GM18873 (cell line): Measurements from ENCODE around the gene NFE2.

Experiments
- ATAC-seq: cut with Tn5 transposase; IDR thresholded peaks from one replicate; pipeline ENCODE4 v1.9.1; 2021; ENCODE audit warnings: mild to moderate bottlenecking, moderate library complexity, moderate number of reproducible peaks; ENCODE audit not compliant: unreplicated experiment, low FRiP score

The NFE2 gene

GRCh38 chr12:54311051-54311450, 10.2 kb upstream of the NFE2 start:
- ATAC-seq, result no peak

DNA sequence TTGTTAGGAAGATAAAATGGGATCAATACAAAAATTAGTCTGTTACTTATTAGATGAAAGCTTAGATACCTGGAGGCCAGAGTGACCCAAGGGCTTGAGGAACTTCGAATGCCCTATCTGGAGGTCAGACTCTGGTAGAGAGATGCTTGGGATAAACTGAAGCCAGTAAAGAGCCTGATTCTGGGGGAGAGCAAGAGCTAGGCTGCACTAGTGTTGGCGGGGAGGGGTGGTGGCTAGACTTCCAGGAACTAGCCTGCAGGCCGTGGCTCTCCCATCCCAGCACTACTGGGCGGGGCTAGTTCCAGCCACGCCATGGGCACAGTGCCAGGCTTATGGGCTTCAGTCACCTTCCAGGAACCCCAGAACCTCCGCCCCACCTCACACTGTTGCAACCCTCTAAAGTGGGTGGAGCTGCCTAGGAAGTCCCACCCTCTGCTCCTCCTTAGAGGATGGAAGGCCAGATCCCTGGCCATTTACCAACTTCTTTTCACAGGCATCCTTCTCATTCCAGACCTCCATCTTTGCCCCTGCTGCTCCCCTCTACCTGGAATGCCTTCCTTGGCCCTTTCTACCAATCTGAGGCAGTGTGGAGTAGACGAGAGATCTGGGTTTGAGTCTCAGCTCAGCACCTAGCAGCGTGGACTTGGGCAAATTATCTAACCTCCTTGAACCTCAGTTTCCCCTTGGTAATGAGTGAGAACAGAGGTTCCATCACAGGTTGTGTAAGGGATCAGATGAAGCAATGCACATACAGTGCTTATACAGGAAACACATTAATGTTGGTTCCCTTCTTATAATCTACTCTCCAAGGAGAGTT, 6.3 kb upstream of the NFE2 start:
- no peak for ATAC-seq

DNA sequence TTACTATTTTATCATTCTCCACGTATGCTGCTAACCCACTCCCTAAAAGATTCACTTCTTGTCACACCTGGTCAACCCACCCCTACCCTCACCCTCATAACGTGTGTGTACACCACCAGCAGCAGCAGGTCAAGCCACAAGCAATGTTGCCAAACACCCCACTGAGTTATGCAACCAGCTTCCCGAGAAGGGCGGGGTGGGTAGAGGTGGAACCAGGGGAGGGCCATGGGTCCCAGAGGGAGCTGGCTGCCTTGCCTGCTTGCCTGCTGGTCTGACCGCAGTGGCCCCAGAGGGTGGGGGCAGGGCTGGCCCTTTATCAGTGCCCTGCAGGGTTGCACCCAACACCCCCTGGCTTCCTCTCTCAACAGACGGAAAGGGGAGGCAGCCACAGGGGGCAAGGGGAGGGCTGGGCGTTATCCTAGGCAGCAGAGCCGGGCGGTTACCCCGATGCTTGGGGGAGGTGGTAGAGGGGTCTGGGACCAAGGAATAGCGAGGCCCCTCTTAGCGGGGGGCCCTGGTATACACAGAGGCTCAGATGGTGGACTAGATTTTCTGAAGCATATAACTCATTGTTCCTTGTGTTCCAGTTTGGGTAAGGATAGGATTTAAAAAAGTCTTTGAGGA, 3.5 kb upstream of the NFE2 start:
- no peak for ATAC-seq

DNA sequence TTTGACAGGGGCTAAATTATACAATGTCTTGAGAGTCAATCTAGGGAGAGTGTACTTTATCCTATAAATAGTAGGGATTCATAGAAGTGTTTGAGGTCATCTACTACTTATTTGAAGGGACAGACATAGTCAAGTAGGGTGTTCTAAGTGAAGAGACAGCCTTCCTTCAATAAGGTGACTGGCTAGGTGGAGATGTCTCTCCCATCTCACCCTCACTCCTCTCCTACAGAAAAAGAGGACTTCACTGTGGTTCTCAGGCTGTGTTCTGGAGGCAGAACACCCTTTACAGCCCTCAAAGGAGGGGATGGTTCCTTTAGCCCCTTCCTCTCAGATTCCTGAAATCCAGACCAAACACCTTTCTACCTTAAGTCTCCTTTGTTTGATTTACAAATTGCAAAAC, 2.8 kb upstream of the NFE2 start:
- ATAC-seq, result no peak

GRCh38 chr12:54301428-54302048, 723 bp upstream of the NFE2 start:
- ATAC-seq, result no peak

DNA sequence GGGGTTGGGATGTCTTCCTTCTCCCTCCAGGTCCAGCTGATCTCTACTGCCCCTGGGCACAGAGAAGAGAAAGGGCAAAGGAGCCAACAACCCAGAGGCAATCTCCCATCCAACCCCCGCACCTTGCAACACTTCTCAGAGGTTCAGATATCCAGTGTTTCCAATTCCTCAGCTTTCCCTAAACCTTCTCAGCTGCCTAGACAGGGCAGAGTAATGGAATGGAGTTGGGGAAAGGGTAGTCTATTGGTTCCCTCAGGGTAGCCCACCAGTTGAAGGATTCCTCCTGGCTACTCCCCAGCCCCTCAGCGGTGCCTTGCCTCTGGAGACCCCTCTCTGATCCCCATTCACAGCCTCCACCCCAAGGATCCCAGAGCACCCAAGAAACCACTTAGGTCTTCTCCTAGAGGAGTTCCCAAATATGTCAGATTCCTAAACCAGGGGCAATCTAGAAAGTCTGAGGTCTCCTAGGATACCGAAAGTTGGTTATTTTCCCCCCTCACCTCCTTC, 537 bp downstream of the NFE2 start:
- no peak for ATAC-seq

- ATAC-seq, result no peak
These were observed 1.1 kb downstream of the NFE2 start for GRCh38 chr12:54299515-54300224.

DNA sequence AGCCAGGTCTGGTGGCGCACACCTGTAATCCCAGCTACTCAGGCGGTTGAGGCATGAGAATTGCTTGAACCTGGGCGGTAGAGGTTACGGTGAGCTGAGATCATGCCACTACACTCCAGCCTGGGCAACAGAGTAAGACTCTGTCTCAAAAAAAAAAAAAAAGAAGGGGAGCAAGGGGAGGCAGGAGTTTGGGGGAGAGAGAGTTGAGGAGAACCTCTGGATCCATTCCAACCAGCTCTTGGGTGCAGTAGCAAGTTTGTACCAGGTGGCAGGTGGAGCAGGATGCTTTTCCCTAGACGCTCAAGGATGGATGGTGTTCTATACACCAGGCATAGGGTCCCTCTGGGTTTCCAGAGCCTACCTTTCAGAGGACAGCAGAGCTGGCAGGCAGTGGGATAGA, 1.9 kb downstream of the NFE2 start:
- no peak for ATAC-seq

GRCh38 chr12:54296393-54297099, 4.3 kb downstream of the NFE2 start:
- ATAC-seq, result no peak

DNA sequence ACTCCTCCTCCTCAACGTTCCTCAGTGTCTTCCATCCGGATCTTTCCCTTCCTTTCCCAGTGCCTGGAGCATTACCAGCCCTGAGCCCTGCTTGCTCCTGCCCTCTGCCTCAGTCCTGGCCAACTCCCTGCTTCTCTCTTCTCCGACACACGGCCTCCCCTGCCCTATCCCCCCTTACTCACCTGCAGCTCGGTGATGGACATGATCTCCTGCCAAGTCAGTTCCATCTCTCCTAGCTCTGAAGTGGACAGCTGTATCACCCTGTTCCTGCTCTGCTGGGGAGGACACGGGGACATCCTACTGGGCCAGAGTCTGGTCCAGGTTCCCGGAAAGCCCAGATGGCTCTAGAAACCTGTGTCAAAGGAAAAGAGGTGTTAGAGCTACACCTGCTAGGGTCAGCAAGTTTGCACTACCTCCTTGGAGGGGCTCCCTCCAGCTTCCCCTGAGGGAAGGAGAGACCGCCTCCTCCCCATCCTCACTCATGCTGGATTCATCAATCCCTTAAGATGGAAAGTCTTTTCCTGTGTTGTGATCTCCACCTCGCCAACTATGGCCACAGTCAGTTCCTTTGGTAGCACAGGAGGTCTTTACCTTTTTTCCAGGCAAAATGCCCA, 5.8 kb downstream of the NFE2 start:
- ATAC-seq, result no peak

GRCh38 chr12:54294152-54294952, 6.5 kb downstream of the NFE2 start:
- no peak for ATAC-seq

GRCh38 chr12:54292931-54293241, 7.9 kb downstream of the NFE2 start:
- no peak for ATAC-seq

DNA sequence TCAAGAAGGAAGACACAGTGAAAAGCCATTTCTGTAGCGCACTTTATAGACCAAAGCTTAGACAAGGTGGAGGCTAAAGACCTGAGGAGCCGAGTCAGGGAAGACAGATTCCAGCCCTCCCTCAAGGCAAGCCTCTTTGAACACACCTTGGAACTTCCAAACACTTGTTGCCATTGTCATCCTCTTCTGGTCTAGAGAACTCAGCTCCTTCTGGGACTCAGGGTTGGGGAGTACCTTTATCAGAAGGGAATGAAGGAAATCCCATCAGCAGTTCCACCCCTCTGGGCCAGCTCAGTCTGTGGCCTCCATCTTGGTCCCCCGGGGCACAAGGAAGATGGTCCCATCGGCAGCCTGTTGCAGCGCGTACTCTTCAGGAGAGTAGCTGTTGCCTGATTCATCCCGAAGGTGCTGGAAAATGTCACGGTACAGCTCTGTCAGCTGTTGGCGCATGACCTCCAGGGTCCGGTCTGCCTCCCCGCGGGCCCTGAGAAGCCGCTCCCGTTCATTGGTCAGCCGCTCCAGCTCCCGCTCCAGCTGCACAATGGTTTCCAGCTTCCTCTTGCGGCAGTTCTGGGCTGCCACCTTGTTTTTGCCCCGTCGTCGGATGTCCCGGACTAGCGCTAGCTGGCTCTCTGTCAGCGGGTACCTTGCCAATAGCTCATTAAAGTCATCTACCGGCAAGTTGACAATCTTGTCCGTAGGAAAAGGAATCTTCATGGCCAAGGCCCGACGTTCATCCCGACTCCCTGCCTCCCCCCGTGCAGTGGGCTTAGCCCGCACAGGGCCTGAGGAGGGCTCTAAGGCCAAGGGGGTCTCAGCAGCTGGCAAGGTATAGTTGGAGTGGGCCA, 8.5 kb downstream of the NFE2 start:
- no peak for ATAC-seq

DNA sequence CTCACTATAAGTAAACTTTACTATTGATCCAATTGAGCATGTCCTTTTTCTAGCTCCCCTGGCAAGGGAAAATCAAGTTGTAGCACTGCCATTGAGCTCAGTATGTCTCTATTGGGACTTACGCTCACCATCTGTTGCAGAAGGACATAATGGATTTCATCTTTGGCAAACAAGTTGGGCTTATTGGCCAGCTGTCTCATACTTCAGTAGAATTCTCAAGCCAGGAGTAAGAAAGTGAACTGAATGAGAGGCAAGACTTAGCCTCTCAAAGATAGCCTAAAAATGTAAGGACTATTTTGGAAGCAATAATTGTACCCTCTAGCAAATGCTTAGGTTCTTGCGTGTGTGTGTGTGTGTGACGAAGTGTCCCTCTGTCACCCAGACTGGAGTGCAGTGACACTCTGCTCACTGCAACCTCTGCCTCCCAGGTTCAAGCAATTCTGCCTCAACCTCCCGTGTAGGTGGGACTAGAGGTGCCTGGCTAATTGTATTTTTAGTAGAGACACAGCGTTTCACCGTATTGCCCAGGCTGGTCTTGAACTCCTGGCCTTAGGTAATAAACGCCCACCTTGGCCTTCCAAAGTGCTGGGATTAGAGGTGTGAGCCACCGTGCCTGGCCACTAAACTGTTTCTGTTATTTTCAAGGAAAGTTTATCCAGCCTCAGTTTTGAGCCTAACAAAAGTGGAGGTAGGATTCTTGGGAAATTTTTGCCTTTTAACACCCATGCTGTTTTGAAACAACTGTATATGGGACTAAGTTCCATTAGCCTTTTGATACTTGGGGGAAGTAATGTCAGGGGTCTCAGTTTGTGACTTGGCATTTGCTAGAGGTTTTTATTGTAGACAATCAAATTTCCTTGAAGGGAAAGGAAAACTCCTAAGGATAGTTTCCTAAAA, 13.3 kb downstream of the NFE2 start:
- ATAC-seq, result no peak

DNA sequence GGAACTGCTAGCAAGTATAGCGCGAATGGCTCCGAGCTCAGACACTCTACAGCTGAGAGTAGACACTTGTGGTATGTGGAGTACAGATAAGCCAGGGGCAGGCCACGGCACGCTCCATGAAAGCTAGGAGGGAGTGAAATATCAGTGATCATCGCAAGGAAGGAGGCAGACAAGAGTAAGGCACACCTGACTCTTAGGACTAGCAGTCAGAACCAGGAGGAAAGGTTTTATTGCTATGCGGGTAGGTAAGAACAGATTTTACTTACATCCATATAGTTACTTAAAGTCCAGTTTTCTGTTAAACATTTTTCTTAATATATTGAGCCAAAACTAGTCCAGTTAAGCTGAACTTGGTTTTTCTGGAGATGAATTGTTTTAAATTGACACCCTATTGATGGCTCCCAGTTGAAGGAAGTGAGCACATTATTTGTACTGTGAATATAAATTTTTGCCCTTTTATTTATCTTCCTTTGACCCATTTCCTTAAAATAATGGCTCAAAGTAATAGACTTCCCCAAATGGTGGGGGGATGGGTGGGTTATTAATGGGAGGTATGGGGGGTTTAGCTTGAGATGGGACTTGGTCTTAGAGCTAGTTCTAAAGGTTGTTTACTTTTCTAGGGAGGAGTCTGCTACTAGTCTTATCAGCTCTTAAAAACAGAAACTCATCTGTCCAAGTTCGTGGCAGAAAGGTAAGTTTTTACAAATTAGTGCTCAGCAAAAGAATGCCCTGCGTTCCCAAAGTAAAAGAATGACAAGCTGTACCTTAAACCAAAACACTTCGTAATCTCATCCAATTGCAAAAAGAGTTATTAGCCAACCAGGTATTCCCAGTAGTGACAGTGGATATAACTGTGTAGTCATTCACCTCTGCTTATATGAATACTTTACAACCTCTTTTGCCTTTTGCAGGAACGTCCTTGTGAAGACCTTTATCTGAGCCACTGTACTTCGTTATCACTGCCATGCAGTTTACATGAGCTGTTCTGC, 14.5 kb downstream of the NFE2 start:
- no peak for ATAC-seq
